Gastrocnemius medialis (tissue), 4 donors: ENCODE measurements around the gene CD58.

Source experiments
- CTCF ChIP-seq, 5 experiments: fragments of 450-650 bp in 3 of 5; fragments of 200-600 bp in 2 of 5; sonication (generic) in 2 of 5; IDR thresholded peaks in 4 of 5; conservative IDR thresholded peaks in 1 of 5; 1 replicate in 4 of 5; 2 replicates in 1 of 5; pipeline ENCODE4 v1.5.1; 2016 to 2019; ENCODE audit warnings: antibody characterized with exemption in 5 of 5, mild to moderate bottlenecking in 3 of 5, moderate library complexity in 3 of 5
- POLR2A ChIP-seq, 2 donors: fragments of 450-650 bp; IDR thresholded peaks; one replicate each; pipeline ENCODE4 v1.6.1; 2017; ENCODE audit warnings: antibody characterized with exemption in 2 of 2, mild to moderate bottlenecking in 2 of 2, moderate library complexity in 2 of 2

- TF ChIP-seq POLR2A (IDR thresholded peaks at IDR 0.05) (no peak), CTCF (IDR thresholded peaks at IDR 0.05 in 4 of 5, conservative IDR thresholded peaks at IDR 0.05 in 1 of 5) (no peak)
These were observed 15.9 kb downstream of the CD58 start for GRCh38 chr1:116554924-116555323.
